Measurements from ENCODE around the gene MFAP3L.
"Not testable (repeated sequence)": the region's sequence is repeated elsewhere in the genome, so short reads cannot be mapped to it uniquely, and the experiment has no call there.

Gene MFAP3L

DNA sequence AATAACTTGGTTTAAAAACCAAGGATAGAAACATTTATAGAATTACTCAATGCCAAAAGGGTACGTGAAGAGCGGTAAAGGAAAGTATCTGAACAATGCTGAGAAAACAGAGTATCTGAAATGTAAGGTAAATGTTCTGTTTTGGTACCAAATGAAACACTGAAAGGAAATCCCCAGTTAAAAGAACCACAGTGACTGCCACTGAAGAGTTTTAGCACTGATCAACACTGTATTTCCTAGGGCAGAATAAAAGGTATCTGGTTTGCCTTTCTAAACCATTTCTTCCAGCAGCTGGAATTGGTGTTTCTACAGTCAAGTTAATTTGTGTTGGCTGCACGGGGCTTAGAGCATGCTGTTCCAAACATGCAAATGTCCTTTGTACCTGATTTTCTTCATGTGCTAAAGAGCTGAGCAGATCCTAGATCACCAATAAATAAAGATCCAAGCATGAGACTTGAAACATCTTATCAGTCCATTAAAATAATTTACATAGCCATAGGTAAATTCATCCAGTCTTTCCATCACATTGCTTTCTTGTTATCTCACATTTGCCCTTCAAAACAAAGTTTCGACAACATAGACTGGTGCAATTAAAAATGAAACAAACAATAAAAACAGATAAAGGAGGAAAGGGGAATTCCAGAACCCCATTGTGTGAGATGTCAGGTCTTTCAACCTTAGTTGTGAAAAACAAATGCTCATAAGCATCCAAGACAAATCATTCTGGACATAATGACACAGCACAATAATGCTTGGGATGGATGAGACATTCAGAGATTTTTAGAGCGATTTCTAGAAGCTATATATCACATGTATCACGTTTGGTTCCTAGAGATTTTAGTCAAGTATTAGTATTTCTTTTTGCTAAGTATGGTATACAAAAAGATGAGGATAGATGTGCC lies 38.6 kb downstream of the MFAP3L start:
- no peak for DNase-seq (ENCODE audit: low read depth in 2 of 2)

DNA sequence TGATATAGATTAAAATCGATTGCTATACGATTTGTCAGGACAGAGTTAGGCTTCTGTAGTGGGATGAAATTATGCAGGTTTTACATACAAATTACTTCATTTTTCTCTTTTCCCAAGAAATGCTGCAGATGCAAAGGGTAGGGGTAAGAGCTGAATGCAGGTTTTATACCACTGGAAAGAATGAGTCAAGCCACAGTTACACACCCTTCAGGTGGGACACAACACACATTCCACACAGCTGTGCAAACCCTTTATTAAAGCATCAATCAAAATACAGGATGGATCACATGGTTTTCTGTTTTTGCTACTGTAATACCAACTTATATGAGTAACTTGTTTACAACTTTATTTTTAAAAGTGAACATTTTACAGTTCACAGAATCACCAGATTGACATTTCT lies 39.8 kb downstream of the MFAP3L start:
- DNase-seq (ENCODE audit: low read depth in 2 of 2) = no peak

DNA sequence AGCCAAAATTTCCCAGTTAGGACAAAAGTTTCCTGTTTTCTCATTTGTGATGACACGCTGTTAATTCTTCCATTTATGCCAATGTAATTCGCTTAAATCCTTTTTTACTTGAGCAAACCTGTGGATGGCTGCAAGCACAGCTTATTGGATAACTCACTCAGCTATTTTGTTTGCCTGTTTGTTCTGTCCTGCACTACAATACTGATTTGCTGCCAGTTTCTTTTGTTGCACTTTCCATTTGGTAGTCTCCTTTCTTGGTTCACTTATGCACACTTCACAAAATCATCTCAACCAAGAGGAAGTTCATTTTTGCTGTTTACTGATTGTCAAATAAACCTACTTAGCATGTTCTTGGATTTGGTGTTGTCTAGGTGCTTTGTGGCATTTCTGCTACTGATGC lies 40.3 kb downstream of the MFAP3L start:
- DNase-seq (ENCODE audit: low read depth in 2 of 2) = no peak

DNA sequence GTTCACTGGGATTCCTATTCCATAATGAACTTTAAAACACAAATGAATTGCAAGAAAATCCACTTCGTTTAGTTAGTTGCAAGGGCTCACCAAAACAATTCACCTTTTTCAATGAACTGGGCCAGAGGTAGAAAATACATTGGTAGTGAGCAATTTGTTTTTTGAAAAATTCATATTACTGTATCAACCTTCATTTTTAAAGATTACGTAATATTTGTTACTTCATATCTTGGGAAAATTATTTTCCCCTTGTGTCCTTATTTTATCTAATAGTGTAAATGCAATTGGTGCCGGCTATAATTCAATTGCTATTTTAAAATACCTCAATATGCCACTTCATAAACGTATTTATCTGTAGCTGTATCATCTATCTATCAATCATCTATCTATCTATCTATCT lies 41.5 kb downstream of the MFAP3L start:
- DNase-seq (ENCODE audit: low read depth in 2 of 2) = no peak

DNA sequence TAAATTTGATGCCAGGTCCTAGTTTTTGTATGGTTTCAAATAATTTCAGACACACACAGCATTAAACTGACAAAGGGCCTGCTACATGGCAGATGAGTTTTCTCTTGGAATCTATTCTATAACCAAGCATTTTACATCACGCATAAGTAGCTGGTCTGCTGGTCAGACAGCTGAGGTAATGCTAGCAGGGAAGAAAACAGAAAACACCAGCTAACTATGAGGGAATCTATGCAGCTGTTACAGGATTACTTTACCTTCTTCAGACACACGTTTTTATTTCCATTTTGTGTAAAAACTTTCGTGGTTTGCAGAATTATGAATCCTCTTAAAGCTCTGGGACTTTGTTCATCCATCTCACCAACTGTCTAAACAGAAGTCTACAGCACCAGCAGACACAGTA lies 42.0 kb downstream of the MFAP3L start:
- no peak for DNase-seq (ENCODE audit: low read depth in 2 of 2)

DNA sequence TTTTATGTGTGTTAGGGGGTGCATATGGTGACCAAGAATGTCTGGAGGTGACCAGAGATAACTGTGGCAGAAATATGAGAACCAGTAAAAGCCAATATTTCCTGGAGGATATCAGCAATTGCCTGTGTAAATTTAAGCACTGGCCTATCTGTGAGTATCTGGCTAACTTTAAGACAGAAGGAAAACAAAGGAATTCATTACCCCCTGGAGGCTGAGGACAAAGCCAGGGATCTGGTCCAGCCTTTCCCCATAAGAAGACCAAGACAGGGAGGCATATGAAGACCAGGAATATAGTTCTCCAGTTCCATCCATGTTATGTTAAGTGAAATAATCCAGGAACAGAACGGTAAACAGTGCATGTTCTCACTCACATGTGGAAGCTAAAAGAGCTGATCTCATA lies 49.2 kb downstream of the MFAP3L start:
- DNase-seq (ENCODE audit: low read depth in 2 of 2) = no peak

DNA sequence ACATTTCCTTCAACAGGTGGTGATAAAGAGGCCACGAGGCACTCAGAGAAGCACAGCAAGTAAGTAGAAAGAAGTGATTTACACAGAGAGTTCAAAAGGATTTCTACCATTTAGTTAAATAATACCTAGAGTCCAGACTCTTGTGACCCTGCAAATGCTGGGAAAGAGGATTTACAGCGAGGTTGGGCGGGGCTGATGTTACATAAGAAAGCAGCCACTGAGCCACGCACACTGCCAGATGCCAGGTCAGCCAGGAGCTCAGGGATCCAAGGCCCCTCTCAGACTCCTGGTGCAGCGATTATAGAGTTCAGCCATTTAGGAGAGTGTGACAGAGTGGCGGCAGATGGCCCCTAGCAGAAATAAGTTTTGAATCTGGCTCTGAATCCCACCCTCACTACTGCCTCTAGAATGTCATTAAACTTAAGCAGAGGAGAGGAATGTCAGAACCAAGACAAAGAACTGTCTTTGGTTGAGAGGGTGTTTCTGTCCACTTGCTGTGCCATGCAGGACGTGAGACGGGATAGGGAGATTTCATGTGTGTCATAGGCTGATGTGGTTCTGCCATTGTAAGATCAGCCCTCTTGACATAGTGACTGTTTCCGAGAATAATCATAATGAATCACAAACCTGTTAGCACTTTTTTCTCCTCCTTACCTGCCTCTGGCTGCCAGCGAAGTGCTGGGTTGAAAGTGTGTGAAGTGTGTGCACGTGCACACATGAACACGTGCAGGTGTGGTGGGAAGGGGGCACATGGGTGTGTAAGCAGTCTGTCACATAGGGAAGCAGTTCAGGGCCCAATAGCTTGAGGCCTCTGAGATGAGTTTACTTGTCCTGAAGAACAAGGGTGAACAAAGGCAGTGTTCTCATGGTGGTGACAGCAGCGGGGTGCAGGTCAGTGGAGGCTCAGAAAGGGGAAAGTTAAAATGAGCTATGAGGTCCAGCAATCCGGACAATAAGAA lies 50.1 kb downstream of the MFAP3L start:
- no peak for DNase-seq (ENCODE audit: low read depth in 2 of 2)

DNA sequence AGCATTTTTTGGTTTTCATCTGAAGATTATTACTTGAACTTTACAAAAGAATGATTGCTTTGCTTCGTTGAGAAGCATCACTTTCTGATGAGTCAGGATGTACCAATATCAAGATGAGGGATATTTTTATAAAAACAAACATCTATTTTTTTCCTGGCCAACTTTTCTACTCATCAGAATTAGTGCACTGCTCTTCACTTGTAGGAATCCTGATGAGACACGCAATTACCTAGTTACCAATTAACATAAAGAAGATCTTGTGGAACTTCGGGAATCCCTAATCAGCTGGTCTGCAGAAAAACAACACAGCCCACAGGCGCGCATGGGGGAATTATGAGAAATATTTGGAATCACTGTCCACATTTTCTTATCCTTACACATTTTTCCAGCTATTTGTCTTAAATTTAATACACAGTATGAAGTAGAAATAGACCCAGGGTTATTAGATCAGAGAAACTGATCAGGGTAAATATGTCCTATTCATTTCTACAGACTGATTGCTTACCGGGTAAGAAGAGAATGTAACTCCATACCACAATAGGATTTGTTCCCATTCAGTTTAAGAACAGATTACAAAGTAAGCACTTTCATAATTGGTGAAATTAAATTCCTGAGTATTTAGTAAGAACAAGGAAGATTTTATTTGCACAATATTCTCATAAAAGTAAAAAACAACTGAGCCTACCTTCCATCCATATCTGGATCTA lies 50.9 kb downstream of the MFAP3L start:
- DNase-seq (ENCODE audit: low read depth in 2 of 2) = no peak

DNA sequence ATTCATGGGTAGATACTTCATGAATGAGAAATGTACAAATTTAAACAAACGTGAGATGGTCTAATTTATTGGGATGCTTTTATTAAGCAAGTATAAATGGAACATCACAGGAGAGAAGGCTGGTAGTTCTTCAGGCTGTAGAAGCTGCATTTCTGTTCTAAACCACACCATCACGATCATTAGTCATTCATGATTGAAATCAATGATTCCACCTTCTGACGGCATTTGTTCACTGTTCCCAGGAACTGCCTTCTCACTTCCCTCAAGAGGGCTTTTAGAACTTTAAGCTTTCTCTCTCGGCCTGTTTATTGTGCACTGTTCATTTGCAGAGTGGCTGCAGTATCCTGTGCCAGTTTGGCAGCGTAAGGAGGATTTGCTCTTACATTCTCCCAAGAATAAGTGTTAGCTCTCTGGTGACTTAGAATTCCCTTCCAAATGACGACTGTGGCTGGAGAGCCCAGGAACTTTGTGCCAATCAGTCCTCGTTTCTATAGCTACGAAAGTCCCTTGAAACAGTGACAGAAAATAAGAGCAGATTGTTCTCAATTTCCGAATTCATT lies 54.7 kb downstream of the MFAP3L start:
- DNase-seq (ENCODE audit: low read depth in 2 of 2) = no peak

DNA sequence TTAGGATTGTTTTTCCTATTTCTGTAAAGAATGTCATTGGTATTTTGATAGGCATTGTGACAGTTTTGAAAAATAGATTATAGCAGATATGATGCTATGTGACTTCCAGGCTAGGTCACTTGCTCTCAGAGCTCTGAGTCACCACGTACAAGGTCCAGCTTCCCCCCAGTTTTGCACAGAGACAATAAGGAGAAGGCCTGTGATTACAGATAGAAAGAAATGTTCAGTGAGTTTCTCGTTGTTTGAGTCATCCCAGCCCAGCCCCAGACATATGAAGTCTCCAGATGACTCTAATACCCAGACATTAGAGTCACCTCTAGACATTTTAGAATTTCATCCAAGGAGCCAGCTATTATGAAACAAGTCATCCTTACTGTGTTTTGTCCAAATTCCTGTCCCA lies 57.2 kb downstream of the MFAP3L start:
- DNase-seq (ENCODE audit: low read depth in 2 of 2) = no peak

DNA sequence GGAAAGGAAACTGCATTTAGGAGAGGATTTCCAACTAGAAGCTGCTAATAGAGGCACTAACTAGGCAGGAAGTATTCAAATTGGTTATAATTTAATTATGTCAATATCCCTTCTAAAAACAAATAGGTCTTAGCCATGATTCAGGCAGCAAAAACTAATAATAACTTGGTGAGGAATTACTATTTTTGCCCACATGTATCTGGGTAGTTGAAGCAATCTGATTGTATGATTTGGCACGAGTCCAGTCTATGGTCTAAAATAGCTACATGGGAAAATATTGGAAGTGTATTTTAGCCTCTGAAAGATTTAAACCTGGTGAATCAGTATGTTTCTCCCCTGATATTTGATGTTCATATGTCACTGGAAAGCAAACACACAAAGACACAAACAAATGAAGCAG lies 62.2 kb downstream of the MFAP3L start:
- DNase-seq (ENCODE audit: low read depth in 2 of 2) = no peak

DNA sequence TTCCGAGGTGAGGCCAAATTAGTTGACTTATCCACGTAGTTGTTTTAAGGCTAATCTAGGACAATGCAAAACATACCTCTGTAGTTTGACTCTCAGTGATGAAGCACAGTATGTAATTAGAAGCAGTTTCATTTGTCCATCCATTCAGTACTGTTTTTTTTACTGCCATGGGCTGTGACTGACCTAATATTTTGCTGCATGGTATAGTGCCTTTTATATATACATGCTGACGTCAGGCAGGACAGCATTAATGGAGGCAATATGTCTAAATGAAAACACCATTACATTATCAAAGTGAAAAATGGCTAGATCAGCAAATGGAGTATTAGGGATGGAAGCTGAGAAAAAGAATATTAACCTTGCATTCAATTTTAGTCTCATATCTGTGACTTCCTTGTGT lies 66.9 kb downstream of the MFAP3L start:
- DNase-seq (ENCODE audit: low read depth in 2 of 2) = no peak

DNA sequence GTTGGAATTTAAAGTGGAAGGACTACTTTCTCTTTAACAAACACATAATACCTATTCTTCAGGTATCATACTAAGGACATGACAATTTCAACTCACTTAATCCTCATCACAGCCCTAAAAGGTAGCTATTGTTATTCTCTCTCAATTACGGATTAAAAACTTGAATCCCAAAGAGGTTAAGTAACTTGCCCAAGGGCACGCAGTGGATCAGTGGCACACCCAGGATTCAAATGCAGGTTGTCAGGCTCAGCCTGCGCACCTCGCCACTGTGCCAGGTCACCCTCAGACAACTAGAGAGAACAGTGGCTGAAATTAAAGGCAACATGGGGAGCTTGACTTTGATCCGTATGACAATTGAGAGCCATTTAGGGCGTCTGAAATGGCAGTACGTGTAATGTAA lies 67.6 kb downstream of the MFAP3L start:
- no peak for DNase-seq (ENCODE audit: low read depth in 2 of 2)

DNA sequence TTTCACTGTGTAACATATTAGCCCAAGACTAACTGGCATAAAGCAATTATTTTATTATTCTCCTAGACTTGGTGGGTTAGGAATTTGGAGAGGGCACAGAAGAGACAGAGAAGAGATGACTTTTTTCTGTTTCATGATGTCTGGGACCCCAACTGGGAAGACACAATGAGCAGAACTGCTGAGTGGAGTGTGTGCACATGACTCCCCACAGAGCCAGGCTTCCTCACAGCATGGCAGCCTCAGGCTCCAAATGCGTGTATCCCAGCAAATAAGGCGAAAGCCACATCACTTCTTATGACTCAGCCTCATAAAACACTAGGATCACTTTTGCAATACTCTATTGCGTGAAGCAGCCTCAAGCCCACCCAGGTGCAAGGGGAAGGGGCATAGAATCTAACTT lies 68.4 kb downstream of the MFAP3L start:
- DNase-seq (ENCODE audit: low read depth in 2 of 2) = no peak

DNA sequence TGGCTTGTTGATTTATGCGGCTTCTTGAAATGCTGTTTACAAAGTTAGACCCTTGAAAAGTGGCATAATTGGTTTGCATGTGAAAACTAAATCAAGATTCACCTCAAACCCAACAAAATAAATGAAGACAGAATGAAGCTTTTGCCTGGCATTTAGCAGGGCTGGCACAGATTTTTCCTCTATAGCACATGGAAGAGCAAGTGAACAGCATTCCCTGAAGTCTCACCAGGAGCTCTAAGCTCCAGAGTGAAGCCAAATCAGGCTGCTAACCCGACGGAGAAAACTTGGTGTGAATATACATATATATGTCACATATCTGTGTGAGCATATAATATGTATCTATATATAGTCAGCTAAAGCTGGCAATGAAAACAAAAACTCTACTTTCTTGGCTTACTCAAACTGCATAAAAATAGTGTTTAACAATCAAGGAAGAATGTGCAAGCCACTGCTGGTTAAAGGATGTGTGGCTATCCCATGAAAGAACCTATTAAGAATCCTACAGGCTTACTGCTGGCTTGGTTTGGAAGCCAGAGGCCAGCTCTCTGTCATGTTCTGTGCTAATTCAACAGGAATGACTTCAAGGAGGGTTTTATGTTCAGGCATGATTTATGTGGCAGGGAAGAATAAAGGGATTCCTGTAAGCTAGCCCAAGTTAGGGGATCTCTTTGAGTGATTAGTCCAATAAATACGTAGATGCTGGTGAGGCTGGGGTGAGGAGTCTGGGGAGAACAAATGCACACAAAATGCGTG lies 69.9 kb downstream of the MFAP3L start:
- DNase-seq (ENCODE audit: low read depth in 2 of 2) = no peak

DNA sequence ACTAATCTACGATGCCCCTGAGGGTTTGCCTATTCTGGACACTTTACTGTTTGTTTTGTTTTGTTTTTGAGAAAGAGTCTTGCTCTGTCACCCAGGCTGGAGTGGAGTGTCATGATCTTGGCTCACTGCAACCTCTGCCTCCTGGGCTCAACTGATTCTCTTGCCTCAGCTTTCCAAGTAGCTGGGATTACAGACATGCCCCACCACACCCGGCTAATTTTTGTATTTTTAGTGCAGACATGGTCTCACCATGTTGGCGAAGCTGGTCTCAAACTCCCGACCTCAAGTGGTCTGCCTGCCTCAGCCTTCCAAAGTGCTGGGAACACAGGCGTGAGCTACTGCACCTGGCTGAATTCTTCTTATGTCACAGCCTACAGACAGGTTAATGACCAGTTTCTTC lies 70.7 kb downstream of the MFAP3L start:
- DNase-seq (ENCODE audit: low read depth in 2 of 2) = no peak

DNA sequence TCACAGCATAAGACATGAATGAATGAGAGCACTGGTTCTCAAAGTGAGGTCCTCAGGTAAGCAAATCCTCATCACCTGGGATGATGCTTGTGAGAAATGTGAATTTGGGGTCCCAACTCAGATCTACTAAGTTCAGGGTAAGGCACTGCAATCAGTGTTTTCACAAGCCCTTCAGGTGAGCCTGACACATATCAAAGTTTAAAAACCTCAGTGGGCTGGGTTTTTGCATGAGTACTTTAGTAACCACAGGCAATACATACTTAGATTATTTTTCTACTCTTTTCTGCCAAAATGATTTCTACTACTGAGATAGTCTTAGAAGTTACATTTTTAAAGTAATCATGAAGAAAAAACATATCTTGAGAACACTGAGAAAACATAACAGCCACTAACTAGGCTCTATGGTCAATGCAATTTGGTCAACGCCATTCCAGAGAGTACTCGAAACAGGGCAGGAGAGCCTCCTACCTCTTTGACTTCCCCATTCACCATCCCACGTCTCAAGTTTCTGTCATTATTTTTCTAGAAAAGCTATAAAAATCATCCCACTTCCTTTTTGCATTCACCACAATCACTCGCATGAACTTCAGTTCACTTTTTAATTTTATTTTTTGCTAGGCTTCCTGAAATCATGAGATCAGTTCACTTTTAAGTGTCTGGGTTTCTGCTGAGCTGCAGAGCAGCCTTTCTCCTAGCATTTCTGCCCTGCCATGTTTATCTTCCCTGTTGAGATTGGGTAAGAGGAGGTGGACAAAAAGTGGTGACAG lies 73.8 kb downstream of the MFAP3L start:
- DNase-seq (ENCODE audit: low read depth in 2 of 2) = no peak

DNA sequence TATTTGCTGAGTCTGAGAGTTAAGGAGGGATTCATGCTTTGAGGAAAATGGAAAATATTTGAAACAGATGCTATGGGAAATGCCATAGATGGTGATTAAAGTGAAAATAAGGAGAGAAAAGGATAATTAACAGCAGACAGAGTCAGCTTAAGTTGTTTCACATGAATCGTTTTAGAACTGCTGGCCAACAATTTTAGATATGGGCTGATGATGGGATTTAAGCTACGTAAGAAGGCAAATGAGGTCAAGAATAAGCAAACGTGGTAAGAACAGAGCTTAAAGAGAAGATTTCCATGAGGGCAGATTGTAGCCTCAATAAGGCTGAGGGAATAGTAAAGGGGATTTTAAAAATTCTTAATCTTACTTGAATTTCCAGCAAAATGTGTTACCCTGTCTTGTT lies 77.9 kb downstream of the MFAP3L start:
- no peak for DNase-seq (ENCODE audit: low read depth in 2 of 2)

DNA sequence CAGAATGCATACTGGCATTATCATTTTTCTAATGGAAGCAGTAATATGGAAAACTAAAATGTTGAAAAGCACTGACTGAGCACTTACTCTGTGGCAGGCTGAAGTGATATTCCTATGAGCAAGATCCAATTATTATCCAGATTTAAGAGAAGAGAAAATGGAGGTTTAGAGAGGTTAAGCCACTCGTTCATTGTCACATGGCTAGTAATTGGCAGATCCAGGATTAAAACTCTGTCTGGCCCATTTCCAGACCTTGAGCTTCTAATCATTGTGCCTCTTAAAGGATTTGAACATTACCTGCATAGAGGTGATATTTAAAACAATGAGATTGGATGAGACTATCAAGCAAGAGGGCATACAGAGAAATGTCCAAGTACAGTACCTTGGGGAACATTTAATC lies 80.6 kb downstream of the MFAP3L start:
- no peak for DNase-seq (ENCODE audit: low read depth in 2 of 2)

DNA sequence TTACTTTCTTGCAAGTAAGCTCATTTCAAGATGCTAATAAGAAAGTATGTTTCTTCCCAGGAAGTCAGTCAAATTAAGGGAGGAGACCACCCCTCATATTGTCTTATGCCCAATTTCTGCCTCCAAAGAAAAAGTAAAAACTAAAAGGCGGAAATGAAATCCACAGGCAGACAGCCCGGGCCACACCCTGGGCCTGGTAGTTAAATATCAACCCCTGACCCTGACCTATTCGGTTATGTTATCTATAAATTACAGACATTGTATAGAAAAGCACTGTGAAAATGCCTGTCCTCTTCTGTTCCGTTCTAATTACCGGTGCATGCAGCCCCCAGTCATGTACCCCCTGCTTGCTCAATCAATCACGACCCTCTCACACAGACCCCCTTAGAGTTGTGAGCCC lies 82.6 kb downstream of the MFAP3L start:
- not testable (repeated sequence) for DNase-seq (ENCODE audit: low read depth in 2 of 2)
